Gastroesophageal sphincter (tissue), 4 donors: ENCODE results near the gene WNT1. TPM values are rescaled to one million over a fixed set of nuclear protein-coding genes. Genes with fewer than 3 reads are reported as not detected.

Experiments used
- ATAC-seq: fragments of 150-250 bp; one replicate; pipeline ENCODE4 v1.9.1; 2016; ENCODE audit warnings: mild to moderate bottlenecking, moderate library complexity
- H3K27ac ChIP-seq, 4 donors: fragments of 200-600 bp; sonication (generic) in 3 of 4; 1 replicate in 3 of 4; 2 replicates in 1 of 4; pipeline ENCODE4 v1.5.1; 2016 to 2019
- H3K27me3 ChIP-seq: fragments of 200-600 bp; sonication (generic); one replicate; pipeline ENCODE4 v1.5.1; 2019
- H3K36me3 ChIP-seq, 2 donors: fragments of 200-600 bp; sonication (generic); one replicate each; pipeline ENCODE4 v1.5.1; 2019; ENCODE audit warnings: control low read depth in 1 of 2
- H3K4me1 ChIP-seq, 3 donors: fragments of 200-600 bp; sonication (generic); 1 replicate in 2 of 3; 2 replicates in 1 of 3; pipeline ENCODE4 v1.5.1; 2016 to 2019; ENCODE audit warnings: control low read depth in 2 of 3
- H3K4me3 ChIP-seq, 2 donors: fragments of 200-600 bp; sonication (generic); one replicate each; pipeline ENCODE4 v1.5.1; 2019; ENCODE audit warnings: mild to moderate bottlenecking in 1 of 2, moderate library complexity in 1 of 2
- H3K9me3 ChIP-seq, 3 donors: fragments of 200-600 bp; sonication (generic); one replicate each; pipeline ENCODE4 v1.5.1; 2017 to 2019; ENCODE audit warnings: control low read depth in 2 of 3
- EP300 ChIP-seq: sonication (generic); formaldehyde crosslinking; IDR thresholded peaks from one replicate; pipeline ENCODE4 v1.6.1; 2017; ENCODE audit warnings: antibody characterized with exemption, mild to moderate bottlenecking
- POLR2A ChIP-seq, 2 donors: fragments of 450-650 bp; IDR thresholded peaks; one replicate each; pipeline ENCODE4 v1.6.1; 2017; ENCODE audit warnings: antibody characterized with exemption in 2 of 2, mild to moderate bottlenecking in 2 of 2, moderate library complexity in 1 of 2
- POLR2AphosphoS5 ChIP-seq: sonication (generic); formaldehyde crosslinking; IDR thresholded peaks from one replicate; pipeline ENCODE4 v1.6.1; 2017; ENCODE audit warnings: antibody characterized with exemption
- WGBS, 2 donors: methylation state at CpG; one replicate each; pipeline ENCODE4 v1.1.5; 2018; ENCODE audit warnings: low coverage in 1 of 2; 5-methylcytosine and 5-hydroxymethylcytosine counted together
- total RNA-seq, 4 donors: library from RNA; depleted of rRNA; stranded (reverse); fragments of >200 nt; gene quantifications; one replicate each; pipeline ENCODE4 v1.1.0, GENCODE V29; 2016
- TF ChIP-seq, protein P1 (sequence below), 4 experiments: fragments of 200-600 bp in 2 of 4; fragments of 450-650 bp in 2 of 4; sonication (generic) in 1 of 4; IDR thresholded peaks; one replicate each; pipeline ENCODE4 v1.5.1; 2017 to 2019; ENCODE audit warnings: antibody characterized with exemption in 4 of 4, mild to moderate bottlenecking in 2 of 4, moderate library complexity in 2 of 4

Gene WNT1
- total RNA-seq, 4 donors from 2014 or later: not detected

DNA sequence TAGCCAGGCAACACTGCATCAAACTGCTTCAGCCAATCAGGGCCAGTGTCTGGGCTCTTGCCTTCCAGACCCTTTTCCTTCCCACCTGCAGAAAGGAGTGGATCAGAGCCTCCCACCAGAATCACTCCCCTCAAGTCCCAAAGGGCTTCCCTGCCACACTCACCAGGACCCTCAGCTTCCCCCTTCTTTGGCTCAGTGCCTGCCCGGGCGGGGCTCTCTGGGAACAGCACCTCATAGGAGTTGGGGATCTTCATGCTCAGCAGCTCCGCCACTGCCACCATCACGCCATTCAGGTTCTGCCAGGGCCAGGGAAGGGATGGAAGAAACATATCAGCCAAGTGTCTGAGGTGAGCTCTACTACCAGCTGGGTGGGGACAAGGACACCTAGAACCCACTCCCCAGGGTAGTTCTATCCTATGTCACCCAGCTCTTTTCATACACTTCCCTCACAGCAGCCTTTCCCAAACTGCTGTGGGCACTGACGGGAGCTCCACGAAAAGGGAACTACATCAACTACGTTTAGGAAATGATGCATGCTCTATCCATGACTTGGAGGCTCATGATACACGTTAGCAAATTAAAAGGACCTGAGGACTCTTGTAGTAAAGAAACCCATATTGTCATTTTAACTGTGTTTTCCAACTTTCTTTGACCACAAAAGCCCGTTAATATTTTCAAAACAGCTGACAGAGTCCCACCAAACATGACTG lies 49.9 kb downstream of the WNT1 start:
- Histone ChIP-seq H3K4me1 (peaks cover 0 to 7% (median 0%) of the 10 kb centered on the region in 3 donors), H3K4me3 (no peak overlapping the region), H3K36me3 (peaks cover 0 to 94% of the 10 kb centered on the region in 2 donors), H3K27me3 (no peaks in the 10 kb centered on the region), H3K27ac (no peak overlapping the region), H3K9me3 (no peaks in the 10 kb centered on the region)
- 77 to 82% methylated on average over 5 to 7 of the region's 9 CpGs for WGBS, 2 donors
- no peak for ATAC-seq
- TF ChIP-seq EP300 (no peak), POLR2AphosphoS5 (no peak), POLR2A (IDR thresholded peaks at IDR 0.05) (no peak)
- TF ChIP-seq, protein P1, sequence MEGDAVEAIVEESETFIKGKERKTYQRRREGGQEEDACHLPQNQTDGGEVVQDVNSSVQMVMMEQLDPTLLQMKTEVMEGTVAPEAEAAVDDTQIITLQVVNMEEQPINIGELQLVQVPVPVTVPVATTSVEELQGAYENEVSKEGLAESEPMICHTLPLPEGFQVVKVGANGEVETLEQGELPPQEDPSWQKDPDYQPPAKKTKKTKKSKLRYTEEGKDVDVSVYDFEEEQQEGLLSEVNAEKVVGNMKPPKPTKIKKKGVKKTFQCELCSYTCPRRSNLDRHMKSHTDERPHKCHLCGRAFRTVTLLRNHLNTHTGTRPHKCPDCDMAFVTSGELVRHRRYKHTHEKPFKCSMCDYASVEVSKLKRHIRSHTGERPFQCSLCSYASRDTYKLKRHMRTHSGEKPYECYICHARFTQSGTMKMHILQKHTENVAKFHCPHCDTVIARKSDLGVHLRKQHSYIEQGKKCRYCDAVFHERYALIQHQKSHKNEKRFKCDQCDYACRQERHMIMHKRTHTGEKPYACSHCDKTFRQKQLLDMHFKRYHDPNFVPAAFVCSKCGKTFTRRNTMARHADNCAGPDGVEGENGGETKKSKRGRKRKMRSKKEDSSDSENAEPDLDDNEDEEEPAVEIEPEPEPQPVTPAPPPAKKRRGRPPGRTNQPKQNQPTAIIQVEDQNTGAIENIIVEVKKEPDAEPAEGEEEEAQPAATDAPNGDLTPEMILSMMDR (IDR thresholded peaks at IDR 0.05): no peak

DNA sequence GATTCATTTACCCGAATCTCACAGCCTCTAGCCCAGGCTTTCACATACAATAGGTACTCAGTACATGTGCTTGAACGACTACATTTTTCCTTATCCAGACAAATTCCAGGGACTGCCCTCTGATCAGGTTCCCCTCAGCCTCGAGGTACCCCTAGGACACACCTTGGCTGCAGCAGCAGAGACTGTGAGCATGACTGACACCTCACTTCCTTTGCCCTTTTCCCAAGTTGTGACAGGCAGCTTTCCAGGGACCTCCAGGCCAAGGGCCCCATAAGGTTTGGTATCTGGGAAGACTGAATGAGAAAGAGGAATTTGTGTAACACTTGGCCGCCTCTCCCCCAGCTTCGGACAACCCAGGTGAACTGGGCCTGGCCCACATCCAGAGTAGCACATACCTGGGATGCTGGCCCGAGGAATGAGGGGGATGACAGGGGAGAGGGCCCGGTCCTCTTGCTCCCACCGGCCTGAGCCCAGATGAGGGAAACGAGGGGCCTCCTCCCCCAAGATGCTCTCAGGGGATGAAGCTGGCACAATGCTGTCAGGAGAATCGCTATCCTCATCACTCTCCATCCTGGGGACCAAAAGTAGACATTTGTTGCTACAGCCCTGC lies 50.6 kb downstream of the WNT1 start:
- 80 to 86% methylated on average over 2 to 7 of the region's 10 CpGs for WGBS, 2 donors

DNA sequence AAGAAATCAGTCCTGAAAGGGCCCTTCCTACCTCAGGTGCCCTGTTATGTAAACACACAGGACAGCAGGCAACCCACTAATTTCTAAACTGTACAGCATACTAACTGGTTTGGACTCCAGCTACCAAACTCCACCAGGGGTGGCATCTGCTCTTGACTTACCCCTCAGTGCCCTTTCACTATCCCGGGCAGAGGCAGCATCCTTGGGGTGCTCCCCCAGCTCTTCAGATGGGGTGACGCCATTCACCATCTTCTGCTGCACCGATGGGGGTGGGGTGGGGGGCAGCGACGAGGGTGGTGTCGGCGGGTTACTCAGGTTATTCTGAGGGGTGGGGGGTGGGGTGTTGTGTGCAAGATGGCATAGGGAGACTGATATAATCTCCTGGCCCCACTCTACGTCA lies 52.0 kb downstream of the WNT1 start:
- ATAC-seq: no peak

More for the DNA sequence above, 50.6 kb downstream of the WNT1 start:
- ATAC-seq: no peak
- H3K36me3 ChIP-seq: peaks cover 0 to 94% of the 10 kb centered on the region in 2 donors
- no peak overlapping the region for H3K27ac ChIP-seq
- no peak overlapping the region for H3K4me3 ChIP-seq
- H3K27me3 ChIP-seq: no peaks in the 10 kb centered on the region
- H3K4me1 ChIP-seq: peaks cover 0 to 15% (median 0%) of the 10 kb centered on the region in 3 donors
- H3K9me3 ChIP-seq: no peaks in the 10 kb centered on the region
- TF ChIP-seq POLR2A (IDR thresholded peaks at IDR 0.05) (no peak), EP300 (no peak)
- TF ChIP-seq, protein P1 (IDR thresholded peaks at IDR 0.05): no peak

DNA sequence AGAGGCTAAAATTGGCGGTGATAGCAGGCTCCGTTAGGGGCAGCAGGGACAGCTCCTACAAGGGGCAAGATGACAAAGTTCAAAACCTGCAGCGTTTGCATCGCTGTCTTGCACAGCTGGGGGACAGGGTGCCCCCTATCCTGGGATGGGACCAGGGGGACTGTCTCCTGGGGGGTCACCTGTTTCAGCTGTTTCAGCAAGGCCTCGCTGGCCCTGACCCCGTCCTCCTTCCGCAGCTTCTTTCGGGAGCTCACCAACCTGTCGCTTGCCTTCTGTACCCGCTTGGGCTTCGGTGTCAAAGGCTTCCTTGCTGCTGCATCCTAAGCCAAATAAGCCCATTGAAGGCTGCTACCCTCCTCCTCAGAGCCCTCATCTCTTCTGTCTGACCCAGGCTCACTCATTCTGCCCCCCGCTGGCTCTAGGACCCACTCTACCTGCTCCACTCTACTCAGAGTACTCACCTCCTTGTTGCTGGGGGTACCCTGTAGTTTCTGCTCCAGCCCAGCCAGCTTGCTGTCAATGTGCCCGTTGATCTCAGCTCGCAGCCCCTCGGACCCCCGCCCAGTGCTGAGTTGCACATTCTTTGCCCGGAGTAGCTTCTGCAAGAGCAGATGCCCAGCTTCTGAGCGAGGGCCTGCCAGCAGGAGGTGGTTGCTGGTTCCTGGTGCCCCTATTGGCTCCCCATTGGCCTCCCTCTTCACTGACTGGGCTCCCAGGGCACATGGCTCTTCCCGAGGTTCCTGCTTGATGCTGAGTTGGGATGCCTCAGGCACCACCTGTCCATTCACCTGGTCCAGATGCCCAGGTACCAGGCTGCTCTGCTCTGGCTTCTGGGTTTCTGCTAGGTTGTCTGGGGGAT lies 52.8 kb downstream of the WNT1 start:
- TF ChIP-seq EP300 (no peak), POLR2AphosphoS5 (no peak)
- H3K27me3 ChIP-seq: no peaks in the 10 kb centered on the region
- H3K4me1 ChIP-seq: peaks cover 0 to 22% (median 0%) of the 10 kb centered on the region in 3 donors
- H3K9me3 ChIP-seq: no peaks in the 10 kb centered on the region
- peaks cover 0 to 93% of the 10 kb centered on the region in 2 donors for H3K36me3 ChIP-seq
- peak overlapping the region in 1 of 4 donors; percentile 15 for H3K27ac ChIP-seq
- ATAC-seq: no peak
- no peak overlapping the region for H3K4me3 ChIP-seq
- 92 to 100% methylated on average over 4 to 14 of the region's 19 CpGs for WGBS, 2 donors

More for the DNA sequence above, 52.0 kb downstream of the WNT1 start:
- Histone ChIP-seq H3K4me1 (peaks cover 0 to 22% (median 0%) of the 10 kb centered on the region in 3 donors), H3K9me3 (no peaks in the 10 kb centered on the region), H3K27me3 (no peaks in the 10 kb centered on the region), H3K36me3 (peaks cover 0 to 94% of the 10 kb centered on the region in 2 donors), H3K4me3 (no peak overlapping the region), H3K27ac (no peak overlapping the region)
- WGBS, 2 donors: 84 to 100% methylated on average over 1 to 6 of the region's 8 CpGs
- TF ChIP-seq POLR2AphosphoS5 (no peak), EP300 (no peak), POLR2A (IDR thresholded peaks at IDR 0.05) (no peak)
- TF ChIP-seq, protein P1 (IDR thresholded peaks at IDR 0.05): no peak

DNA sequence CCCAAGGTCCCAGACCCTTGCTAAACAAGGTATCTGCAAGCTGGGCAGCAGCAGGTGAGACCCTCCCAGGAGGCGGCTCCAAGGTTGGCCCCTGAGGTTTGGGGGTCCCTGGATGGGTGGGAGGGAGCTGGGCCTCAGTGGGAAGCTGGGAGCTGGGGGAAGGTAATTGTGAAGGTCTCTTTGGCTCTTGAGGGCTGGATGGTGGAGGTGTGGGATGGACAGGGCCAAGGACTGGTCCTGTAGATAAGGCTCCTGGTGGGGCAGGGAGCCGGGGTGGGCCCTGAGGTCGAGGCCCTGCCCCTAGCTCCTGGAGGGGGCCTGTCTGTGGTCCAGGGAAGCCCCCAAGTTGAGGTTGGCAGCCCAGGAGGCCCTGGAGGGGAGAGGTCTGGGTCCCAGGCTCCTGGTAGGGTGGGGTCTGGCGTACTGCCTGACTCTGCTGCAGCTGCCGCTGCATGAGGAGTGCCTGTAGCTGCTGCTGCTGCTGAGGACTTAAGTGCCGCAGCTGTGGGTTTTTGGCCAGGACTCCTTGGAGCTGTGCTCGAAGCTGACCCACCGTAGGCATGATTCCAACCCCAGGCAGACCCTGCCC lies 53.5 kb downstream of the WNT1 start:
- H3K27ac ChIP-seq: peak overlapping the region in 1 of 4 donors; percentile 15
- no peaks in the 10 kb centered on the region for H3K9me3 ChIP-seq
- H3K4me3 ChIP-seq: no peak overlapping the region
- H3K36me3 ChIP-seq: peaks cover 0 to 88% of the 10 kb centered on the region in 2 donors
- no peaks in the 10 kb centered on the region for H3K27me3 ChIP-seq
- WGBS, 2 donors: 88% methylated on average over 4 of the region's 8 CpGs; no CpG with 5 or more reads in 1 of the 2 donors
- H3K4me1 ChIP-seq: peaks cover 0 to 22% (median 0%) of the 10 kb centered on the region in 3 donors
- no peak for ATAC-seq
- TF ChIP-seq, protein P1 (IDR thresholded peaks at IDR 0.05): no peak
- TF ChIP-seq POLR2AphosphoS5 (no peak), POLR2A (IDR thresholded peaks at IDR 0.05) (no peak), EP300 (no peak)
